ENCODE data around the gene BICD1.

DNA sequence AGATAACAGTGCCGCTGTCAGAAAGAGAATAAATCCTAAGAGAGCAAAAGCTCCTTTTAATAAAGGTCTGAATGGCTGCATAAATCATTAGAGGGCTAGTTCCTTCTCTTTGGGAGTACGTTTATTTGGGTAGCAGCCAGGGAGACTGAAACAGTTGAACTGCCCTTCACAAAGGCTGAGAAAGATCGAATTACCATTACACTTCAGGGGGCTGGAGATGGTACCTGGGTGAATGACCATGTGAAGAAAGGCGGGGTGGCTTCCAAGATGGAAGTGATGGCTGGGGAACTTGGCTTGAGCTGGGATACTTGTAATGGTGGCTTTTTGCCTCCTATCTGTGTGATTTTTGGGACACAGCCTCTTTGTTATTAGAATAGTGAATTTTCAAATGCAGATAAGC lies 291.0 kb downstream of the BICD1 start:
- TF ChIP-seq GATA2 (IDR thresholded peaks at IDR 0.05; ENCODE audit: low read depth, low read length) = no peak
- TF ChIP-seq GATA3 (IDR thresholded peaks at IDR 0.05; ENCODE audit: low read depth, low read length) = no peak
